Measurements from ENCODE around the gene HADH. TPM values are rescaled to one million over a fixed set of nuclear protein-coding genes. Genes with fewer than 3 reads are reported as not detected.

Gene HADH
- total RNA-seq = 10 to 100 TPM; 14.2 to 29.5 (median 25.1) TPM
- 100 to 1,000 TPM in 1 of 2 donors, 10 to 100 TPM in 1; 26.1 to 112 TPM for polyA plus RNA-seq

- WGBS, 2 donors = 0 to 1% methylated on average over 76 to 78 of the region's 78 CpGs
- no peak for TF ChIP-seq CTCF (IDR thresholded peaks at IDR 0.05)
- ATAC-seq = peak; percentile 98 to 100 (median 99)
- Histone ChIP-seq H3K27me3 (no peaks in the 10 kb centered on the region), H3K36me3 (no peaks in the 10 kb centered on the region), H3K4me1 (peaks cover 8 to 46% (median 19%) of the 10 kb centered on the region in 3 donors), H3K4me3 (peak within 1 kb of the TSS; percentile 60 to 86 (median 73)), H3K9me3 (no peaks in the 10 kb centered on the region), H3K27ac (peak within 1 kb of the TSS; percentile 73 to 88 (median 84))
- intact Hi-C loops (cut with DNase I) = no loop called here
- FAIRE-seq = no peak
- DNase-seq = peak; percentile 91 to 97 (median 94)
These were observed at the start of gene HADH for GRCh38 chr4:107989537-107990386. Gene HADH (plus strand): TSS chr4:107989889. CDS start chr4:107989933, 44 bp downstream.

- no peaks in the 10 kb centered on the region for H3K4me1 ChIP-seq
- no peaks in the 10 kb centered on the region for H3K27me3 ChIP-seq
- H3K9me3 ChIP-seq = no peaks in the 10 kb centered on the region
- TF ChIP-seq CTCF (IDR thresholded peaks at IDR 0.05) = no peak
- no peaks in the 10 kb centered on the region for H3K36me3 ChIP-seq
- H3K4me3 ChIP-seq = no peak overlapping the region
- no peak overlapping the region for H3K27ac ChIP-seq
- intact Hi-C loops (cut with DNase I) = no loop called here
- WGBS, 2 donors = 93 to 97% methylated on average over 3 of the region's 3 CpGs
- DNase-seq (no peak), FAIRE-seq (no peak), ATAC-seq (no peak)
These were observed 43.9 kb upstream of the HADH start for GRCh38 chr4:107945809-107946208.

GRCh38 chr4:107950746-107951540 lies 38.7 kb upstream of the HADH start:
- no peak for TF ChIP-seq CTCF (IDR thresholded peaks at IDR 0.05)

GRCh38 chr4:107951551-107951950 lies 38.1 kb upstream of the HADH start:
- no peak overlapping the region for H3K27ac ChIP-seq
- ATAC-seq (no peak), DNase-seq (no peak), FAIRE-seq (no peak)
- intact Hi-C loops (cut with DNase I) = no loop called here
- TF ChIP-seq CTCF (IDR thresholded peaks at IDR 0.05) = no peak
- H3K4me3 ChIP-seq = no peak overlapping the region
- no peaks in the 10 kb centered on the region for H3K9me3 ChIP-seq
- no peaks in the 10 kb centered on the region for H3K4me1 ChIP-seq
- no peaks in the 10 kb centered on the region for H3K27me3 ChIP-seq
- no peaks in the 10 kb centered on the region for H3K36me3 ChIP-seq

More at GRCh38 chr4:107950746-107951540, 38.7 kb upstream of the HADH start:
- WGBS, 2 donors = 89 to 98% methylated on average over 2 of the region's 2 CpGs
- Histone ChIP-seq H3K27ac (no peak overlapping the region), H3K4me1 (no peaks in the 10 kb centered on the region), H3K9me3 (no peaks in the 10 kb centered on the region), H3K4me3 (no peak overlapping the region), H3K36me3 (no peaks in the 10 kb centered on the region), H3K27me3 (no peaks in the 10 kb centered on the region)
- DNase-seq (no peak), ATAC-seq (no peak), FAIRE-seq (no peak)
- intact Hi-C loops (cut with DNase I) = no loop called here

All from pancreas (tissue), 10 donors.